ENCODE measurements around the gene MRPL49. TPM values are rescaled to one million over a fixed set of nuclear protein-coding genes. Genes with fewer than 3 reads are reported as not detected.

The MRPL49 gene
- total RNA-seq, 6 experiments from 2014 or later = 53.2 to 59.7 (median 56.9) TPM

GRCh38 chr11:65121447-65121864 lies 665 bp upstream of the MRPL49 start:
- no peak for DNase-seq
- Mint-ChIP-seq H3K4me1 (ENCODE audit: low read depth) (peaks cover 37% of the 10 kb centered on the region), H3K27ac (peak overlapping the region; percentile 97), H3K27me3 (ENCODE audit: insufficient read depth) (no peaks in the 10 kb centered on the region; the same call in none of the 2 replicates), H3K36me3 (ENCODE audit: low read depth) (peaks cover 35% of the 10 kb centered on the region), H3K9me3 (no peaks in the 10 kb centered on the region), H3K4me3 (peak overlapping the region; percentile 100)
- TF ChIP-seq CTCF (IDR thresholded peaks at IDR 0.05) = no peak; the same call in 1 of the 2 replicates

- Mint-ChIP-seq H3K9me3 (no peaks in the 10 kb centered on the region), H3K4me1 (ENCODE audit: low read depth) (peaks cover 25% of the 10 kb centered on the region), H3K27me3 (ENCODE audit: insufficient read depth) (no peaks in the 10 kb centered on the region; the same call in 1 of the 2 replicates), H3K4me3 (peak overlapping the region; percentile 44), H3K36me3 (ENCODE audit: low read depth) (peaks cover 22% of the 10 kb centered on the region), H3K27ac (no peak overlapping the region)
- no peak for TF ChIP-seq CTCF (IDR thresholded peaks at IDR 0.05)
- DNase-seq = no peak
Observed at GRCh38 chr11:65124480-65125196, 2.5 kb downstream of the MRPL49 start.

GRCh38 chr11:65125197-65126056 lies 3.3 kb downstream of the MRPL49 start:
- Mint-ChIP-seq H3K36me3 (ENCODE audit: low read depth) (peaks cover 22% of the 10 kb centered on the region), H3K27me3 (ENCODE audit: insufficient read depth) (no peaks in the 10 kb centered on the region; the same call in 1 of the 2 replicates), H3K9me3 (no peaks in the 10 kb centered on the region), H3K27ac (no peak overlapping the region), H3K4me3 (no peak overlapping the region), H3K4me1 (ENCODE audit: low read depth) (peaks cover 25% of the 10 kb centered on the region)
- TF ChIP-seq CTCF (IDR thresholded peaks at IDR 0.05) = no peak
- DNase-seq = no peak

DNA sequence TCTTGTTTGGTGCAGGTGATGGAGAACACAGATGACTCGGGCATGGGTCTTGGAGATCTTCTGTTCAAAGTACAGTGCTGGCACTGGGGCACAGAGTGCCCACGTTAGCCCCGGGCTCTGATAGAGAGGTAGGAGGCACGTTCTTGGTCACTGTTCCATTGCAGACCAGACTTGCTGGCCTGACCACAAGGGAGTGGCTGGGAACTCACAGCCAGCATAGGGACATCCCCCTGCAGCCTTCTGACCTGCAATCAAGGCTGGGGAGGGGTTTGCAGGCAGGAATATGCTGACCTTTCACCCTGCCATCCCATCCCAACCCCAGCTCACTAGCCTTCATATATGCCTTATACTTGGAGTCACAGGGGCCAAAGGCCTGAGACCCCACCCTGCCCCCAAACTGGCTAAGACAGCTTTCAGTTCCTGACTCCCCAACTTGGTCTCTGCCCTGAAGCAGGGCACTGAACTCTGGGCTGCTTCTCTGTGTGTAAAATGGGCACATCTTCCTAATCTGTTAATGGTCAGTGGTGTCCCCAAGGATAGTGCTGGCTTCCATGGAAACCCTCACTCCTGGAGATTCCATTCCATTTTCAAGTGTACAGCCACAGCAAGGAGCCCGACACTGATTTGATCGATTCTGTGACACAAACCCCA lies 4.6 kb downstream of the MRPL49 start:
- peaks cover 19% of the 10 kb centered on the region for H3K36me3 Mint-ChIP-seq (ENCODE audit: low read depth)
- H3K27ac Mint-ChIP-seq = peak overlapping the region; percentile 27; the same call in 1 of the 2 replicates
- H3K4me3 Mint-ChIP-seq = no peak overlapping the region
- no peaks in the 10 kb centered on the region for H3K9me3 Mint-ChIP-seq
- H3K27me3 Mint-ChIP-seq (ENCODE audit: insufficient read depth) = no peaks in the 10 kb centered on the region; the same call in 1 of the 2 replicates
- DNase-seq = no peak
- H3K4me1 Mint-ChIP-seq (ENCODE audit: low read depth) = peaks cover 17% of the 10 kb centered on the region
- TF ChIP-seq CTCF (IDR thresholded peaks at IDR 0.05) = no peak

DNA sequence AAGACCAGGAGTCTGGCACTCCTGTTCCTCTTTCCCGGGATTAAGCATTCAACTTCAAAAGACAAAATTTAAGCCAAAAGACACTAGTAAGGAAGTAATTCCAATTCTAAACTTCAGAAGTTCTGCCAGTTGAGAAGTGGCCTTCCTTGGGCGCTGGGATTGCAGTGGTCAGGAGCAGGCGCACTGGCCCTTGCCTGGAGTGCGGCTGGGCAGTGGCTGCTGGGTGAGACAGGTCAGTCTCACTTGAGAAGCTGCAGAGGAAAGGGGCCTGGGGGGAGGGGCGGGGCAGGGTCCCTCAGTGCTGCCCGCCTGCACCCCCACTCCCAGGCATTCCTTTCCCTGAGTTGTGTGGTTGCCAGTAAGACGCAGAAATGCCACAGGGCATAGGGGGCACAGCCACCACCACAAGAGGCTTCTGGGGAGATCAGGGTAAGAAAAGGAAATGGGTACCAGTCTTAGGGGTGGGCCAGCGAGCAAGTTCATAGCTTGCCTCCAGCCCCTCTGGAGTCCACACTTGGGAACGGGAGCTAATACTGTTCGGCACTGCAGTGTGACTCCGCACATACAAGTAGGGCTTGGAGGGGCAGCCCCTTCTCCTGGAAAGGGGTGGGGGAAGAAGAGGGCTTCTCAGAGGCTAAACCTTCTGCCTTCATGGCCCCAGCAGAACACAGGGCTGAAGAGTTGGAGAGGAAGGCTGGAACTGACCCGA lies 5.5 kb downstream of the MRPL49 start:
- DNase-seq = no peak
- no peak for TF ChIP-seq CTCF (IDR thresholded peaks at IDR 0.05)
- no peaks in the 10 kb centered on the region; the same call in 1 of the 2 replicates for H3K27me3 Mint-ChIP-seq (ENCODE audit: insufficient read depth)
- peaks cover 14% of the 10 kb centered on the region for H3K4me1 Mint-ChIP-seq (ENCODE audit: low read depth)
- H3K36me3 Mint-ChIP-seq (ENCODE audit: low read depth) = peaks cover 11% of the 10 kb centered on the region
- H3K27ac Mint-ChIP-seq = no peak overlapping the region
- H3K4me3 Mint-ChIP-seq = no peak overlapping the region
- H3K9me3 Mint-ChIP-seq = no peaks in the 10 kb centered on the region

All from HFFc6 (cell line).